Glutamatergic neuron (in vitro differentiated cells): ENCODE results near the gene LAMP1. TPM values are rescaled to one million over a fixed set of nuclear protein-coding genes. Genes with fewer than 3 reads are reported as not detected.

Experiments
- DNase-seq: peaks from one replicate; pipeline ENCODE4 v3.0.0; 2022
- H3K27ac Mint-ChIP-seq: one replicate; pipeline ENCODE4 v1.8.0; 2020; ENCODE audit warnings: mild to moderate bottlenecking, mixed read lengths, inconsistent platforms; ENCODE audit not compliant: unreplicated experiment
- H3K27me3 Mint-ChIP-seq: one replicate; pipeline ENCODE4 v1.8.0; 2020; ENCODE audit warnings: mild to moderate bottlenecking, moderate library complexity, mixed read lengths, inconsistent platforms; ENCODE audit not compliant: unreplicated experiment
- H3K36me3 Mint-ChIP-seq: one replicate; pipeline ENCODE4 v1.8.0; 2020; ENCODE audit warnings: mild to moderate bottlenecking, mixed read lengths, inconsistent platforms; ENCODE audit not compliant: unreplicated experiment
- H3K4me1 Mint-ChIP-seq: one replicate; pipeline ENCODE4 v1.8.0; 2020; ENCODE audit warnings: mild to moderate bottlenecking, low read depth, mixed read lengths, inconsistent platforms; ENCODE audit not compliant: unreplicated experiment
- H3K4me3 Mint-ChIP-seq: one replicate; pipeline ENCODE4 v1.8.0; 2020; ENCODE audit warnings: mild to moderate bottlenecking, mixed read lengths, inconsistent platforms; ENCODE audit not compliant: unreplicated experiment
- H3K9me3 Mint-ChIP-seq: one replicate; pipeline ENCODE4 v1.8.0; 2020; ENCODE audit warnings: mild to moderate bottlenecking, moderate library complexity, mixed read lengths, inconsistent platforms; ENCODE audit not compliant: unreplicated experiment
- total RNA-seq: library from RNA; stranded (reverse); fragmentation: NEBNext Ultra II Directional; extraction: Animal tissue kit (Norgen Biotek cat#: 25700); gene quantifications from one replicate; pipeline ENCODE4 v1.2.1, GENCODE V29; 2021; ENCODE audit not compliant: unreplicated experiment
- TF ChIP-seq, protein P1 (sequence below): fragments of 200-600 bp; sonication (generic); IDR thresholded peaks from one replicate; pipeline ENCODE4 v1.5.0; 2021; ENCODE audit not compliant: partially characterized antibody, unreplicated experiment

LAMP1 gene
- total RNA-seq, 1 donor from 2014 or later, result 113 TPM

DNA sequence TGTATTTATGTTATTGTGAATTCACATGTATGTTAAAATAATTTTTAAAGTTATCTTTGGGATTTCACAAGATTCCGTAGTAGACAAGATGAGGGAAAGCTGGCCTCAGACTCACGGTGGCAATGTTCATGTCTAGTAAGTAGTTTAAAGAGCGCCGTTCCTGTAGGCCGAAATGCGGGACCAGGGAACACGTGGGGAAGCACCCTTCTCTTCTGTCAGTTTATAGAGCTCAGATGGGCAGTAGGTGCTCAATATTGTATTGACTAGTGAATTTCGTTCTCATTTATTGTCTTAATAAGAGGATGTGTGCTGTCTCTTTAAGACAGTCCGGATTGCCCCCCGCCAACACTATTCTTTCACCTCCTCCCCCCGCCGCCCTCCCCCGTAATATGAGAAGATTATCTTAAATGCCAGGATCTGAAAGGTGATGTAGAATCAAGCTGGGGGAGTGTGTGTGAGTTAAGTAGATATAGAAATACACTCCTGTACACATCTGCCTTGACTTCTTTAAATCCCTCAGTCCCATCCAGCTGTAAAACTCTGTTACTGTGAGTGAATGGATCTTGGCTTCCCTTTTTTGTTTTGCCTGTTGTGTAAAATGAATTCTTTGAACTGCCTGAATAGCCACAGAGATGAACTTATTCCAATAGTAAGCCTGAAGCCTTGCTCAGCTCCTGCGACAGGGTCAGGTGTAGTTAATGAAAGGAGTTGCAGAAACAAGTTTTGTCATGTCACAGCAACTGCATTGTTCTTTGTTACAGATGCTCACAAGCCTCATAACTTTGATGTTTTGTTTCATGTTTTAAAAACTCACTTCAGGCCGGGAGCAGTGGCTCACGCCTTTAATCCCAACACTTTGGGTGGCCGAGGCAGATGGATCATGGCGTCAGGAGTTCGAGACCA lies 1.3 kb downstream of the LAMP1 start:
- H3K27me3 Mint-ChIP-seq, result peaks cover 15% of the 10 kb centered on the region
- H3K27ac Mint-ChIP-seq, result peak overlapping the region; percentile 85
- H3K4me1 Mint-ChIP-seq, result peaks cover 13% of the 10 kb centered on the region
- no peak for DNase-seq
- peak overlapping the region; percentile 92 for H3K4me3 Mint-ChIP-seq
- H3K36me3 Mint-ChIP-seq, result no peaks in the 10 kb centered on the region
- TF ChIP-seq, protein P1, sequence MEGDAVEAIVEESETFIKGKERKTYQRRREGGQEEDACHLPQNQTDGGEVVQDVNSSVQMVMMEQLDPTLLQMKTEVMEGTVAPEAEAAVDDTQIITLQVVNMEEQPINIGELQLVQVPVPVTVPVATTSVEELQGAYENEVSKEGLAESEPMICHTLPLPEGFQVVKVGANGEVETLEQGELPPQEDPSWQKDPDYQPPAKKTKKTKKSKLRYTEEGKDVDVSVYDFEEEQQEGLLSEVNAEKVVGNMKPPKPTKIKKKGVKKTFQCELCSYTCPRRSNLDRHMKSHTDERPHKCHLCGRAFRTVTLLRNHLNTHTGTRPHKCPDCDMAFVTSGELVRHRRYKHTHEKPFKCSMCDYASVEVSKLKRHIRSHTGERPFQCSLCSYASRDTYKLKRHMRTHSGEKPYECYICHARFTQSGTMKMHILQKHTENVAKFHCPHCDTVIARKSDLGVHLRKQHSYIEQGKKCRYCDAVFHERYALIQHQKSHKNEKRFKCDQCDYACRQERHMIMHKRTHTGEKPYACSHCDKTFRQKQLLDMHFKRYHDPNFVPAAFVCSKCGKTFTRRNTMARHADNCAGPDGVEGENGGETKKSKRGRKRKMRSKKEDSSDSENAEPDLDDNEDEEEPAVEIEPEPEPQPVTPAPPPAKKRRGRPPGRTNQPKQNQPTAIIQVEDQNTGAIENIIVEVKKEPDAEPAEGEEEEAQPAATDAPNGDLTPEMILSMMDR, result no peak
- peaks cover 20% of the 10 kb centered on the region for H3K9me3 Mint-ChIP-seq

- no peak overlapping the region for H3K4me3 Mint-ChIP-seq
- TF ChIP-seq, protein P1, result no peak
- peaks cover 13% of the 10 kb centered on the region for H3K4me1 Mint-ChIP-seq
- H3K36me3 Mint-ChIP-seq, result no peaks in the 10 kb centered on the region
- H3K9me3 Mint-ChIP-seq, result peaks cover 20% of the 10 kb centered on the region
- no peak for DNase-seq
- peaks cover 15% of the 10 kb centered on the region for H3K27me3 Mint-ChIP-seq
- H3K27ac Mint-ChIP-seq, result no peak overlapping the region
These were observed 2.9 kb downstream of the LAMP1 start for GRCh38 chr13:113299951-113300350.

DNA sequence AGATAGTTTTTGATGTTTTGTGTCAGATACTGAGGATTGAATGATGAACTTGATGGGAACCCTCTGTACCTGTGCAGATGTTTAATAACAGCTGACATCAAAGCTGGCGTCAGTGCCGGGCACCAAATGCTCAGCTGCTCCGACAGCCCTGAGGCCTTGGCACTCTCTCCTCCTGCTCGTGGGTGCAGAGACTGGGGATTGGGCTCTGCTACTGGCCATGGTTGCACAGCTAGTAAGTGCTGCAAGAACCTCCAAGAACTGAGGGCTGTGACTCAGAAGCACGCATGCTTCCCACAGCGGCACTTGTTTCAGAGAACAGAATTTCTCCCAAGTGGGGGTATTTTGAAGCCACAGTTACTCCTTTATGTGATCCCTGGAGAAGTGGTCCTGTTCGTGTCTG lies 5.9 kb downstream of the LAMP1 start:
- Mint-ChIP-seq H3K27ac (no peak overlapping the region), H3K36me3 (no peaks in the 10 kb centered on the region), H3K4me3 (no peak overlapping the region), H3K4me1 (peaks cover 6% of the 10 kb centered on the region), H3K9me3 (peaks cover under 1% of the 10 kb centered on the region), H3K27me3 (peaks cover under 1% of the 10 kb centered on the region)
- TF ChIP-seq, protein P1, result no peak
- no peak for DNase-seq

DNA sequence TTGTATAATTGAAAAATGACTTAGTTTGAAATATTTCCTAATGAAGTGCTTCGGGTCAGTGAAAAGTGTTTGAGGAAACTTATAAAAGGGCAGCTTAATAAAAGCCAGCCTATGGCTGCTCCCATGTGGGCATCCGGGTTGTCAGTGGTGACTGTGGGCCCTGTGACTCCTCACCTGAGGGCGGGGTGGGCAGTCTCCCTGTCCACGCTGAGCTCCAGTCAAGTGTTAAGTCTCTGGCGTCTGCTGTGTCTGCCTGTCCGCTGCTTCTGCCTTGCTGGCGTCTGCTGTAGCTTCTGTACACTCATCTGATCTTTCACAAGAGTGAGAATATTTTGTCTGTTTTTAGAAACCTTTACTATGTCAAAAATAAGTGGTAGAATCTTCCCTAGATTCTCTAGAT lies 7.1 kb downstream of the LAMP1 start:
- TF ChIP-seq, protein P1, result no peak
- DNase-seq, result no peak
- H3K4me1 Mint-ChIP-seq, result no peaks in the 10 kb centered on the region
- H3K36me3 Mint-ChIP-seq, result no peaks in the 10 kb centered on the region
- H3K27me3 Mint-ChIP-seq, result no peaks in the 10 kb centered on the region
- H3K9me3 Mint-ChIP-seq, result no peaks in the 10 kb centered on the region
- H3K27ac Mint-ChIP-seq, result no peak overlapping the region
- no peak overlapping the region for H3K4me3 Mint-ChIP-seq

DNA sequence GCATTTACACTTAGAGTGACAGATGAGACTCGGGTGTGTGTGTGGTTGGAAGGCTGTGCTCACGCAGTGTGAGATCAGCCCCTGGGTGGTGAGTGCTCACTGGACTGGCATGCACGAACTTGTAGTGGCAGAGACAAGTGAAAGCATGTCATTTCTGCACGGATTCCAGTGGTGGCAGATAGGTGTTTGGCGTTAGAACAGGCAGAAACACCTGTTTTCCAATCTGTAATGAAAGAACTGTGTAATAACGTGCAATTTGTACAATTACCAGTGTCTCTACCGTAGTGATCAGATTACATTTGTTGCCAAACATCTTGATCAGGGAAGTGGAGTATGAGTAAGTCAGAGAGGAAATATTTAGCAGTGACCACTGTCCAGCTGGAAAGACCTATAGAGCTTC lies 8.2 kb downstream of the LAMP1 start:
- DNase-seq, result no peak
- H3K9me3 Mint-ChIP-seq, result no peaks in the 10 kb centered on the region
- TF ChIP-seq, protein P1, result no peak
- H3K4me1 Mint-ChIP-seq, result no peaks in the 10 kb centered on the region
- no peak overlapping the region for H3K4me3 Mint-ChIP-seq
- no peaks in the 10 kb centered on the region for H3K27me3 Mint-ChIP-seq
- H3K27ac Mint-ChIP-seq, result peak overlapping the region; percentile 34
- no peaks in the 10 kb centered on the region for H3K36me3 Mint-ChIP-seq
